Left lung (tissue), 10 donors: ENCODE data around the gene TMEFF1. TPM values are rescaled to one million over a fixed set of nuclear protein-coding genes. Genes with fewer than 3 reads are reported as not detected.
A peak's percentile ranks its signal among the peaks of the same experiment; 100 is the strongest.

Experiments used
- ATAC-seq: fragments of 200-7000 bp; cut with Tn5 transposase; one replicate; pipeline ENCODE4 v1.9.1; 2020; ENCODE audit warnings: moderate library complexity
- DNase-seq, 4 donors: peaks; one replicate each; pipeline ENCODE4 v3.0.0-alpha.2; 2013 to 2020
- H3K27ac ChIP-seq, 2 donors: fragments of 200-600 bp; sonication (generic) in 1 of 2; one replicate each; pipeline versions ENCODE4 v1.5.0 to v1.8.0; 2020 to 2021
- H3K27me3 ChIP-seq, 2 donors: fragments of 200-600 bp; sonication (generic) in 1 of 2; one replicate each; pipeline versions ENCODE4 v1.5.0 to v1.8.0; 2020 to 2021
- H3K36me3 ChIP-seq, 2 donors: fragments of 200-600 bp; sonication (generic) in 1 of 2; one replicate each; pipeline versions ENCODE4 v1.5.0 to v1.8.0; 2020 to 2021
- H3K4me1 ChIP-seq, 2 donors: fragments of 200-600 bp; one replicate each; pipeline ENCODE4 v1.8.0; 2021
- H3K4me3 ChIP-seq, 2 donors: fragments of 200-600 bp; sonication (generic) in 1 of 2; one replicate each; pipeline versions ENCODE4 v1.5.0 to v1.8.0; 2020 to 2021; ENCODE audit warnings: mild to moderate bottlenecking in 1 of 2
- H3K9me3 ChIP-seq, 2 donors: fragments of 200-600 bp; sonication (generic) in 1 of 2; one replicate each; pipeline versions ENCODE4 v1.5.0 to v1.8.0; 2020 to 2021
- CTCF ChIP-seq, 2 donors: fragments of 200-600 bp; sonication (generic) in 1 of 2; IDR thresholded peaks; one replicate each; pipeline versions ENCODE4 v1.5.0 to v1.8.0; 2021; ENCODE audit warnings: antibody characterized with exemption in 2 of 2
- intact Hi-C, 2 donors: fragments of 100-400 bp; cut with DNase I; formaldehyde crosslinking; loops; one replicate each; pipeline versions ENCODE4 v1.11.2 to v1.14.2; 2022
- polyA plus RNA-seq, 6 donors: library from polyadenylated mRNA; unstranded; fragments of 120-200 nt; gene quantifications; one replicate each; pipeline ENCODE4 v1.2.1, GENCODE V29; 2013; ENCODE audit not compliant: insufficient read length in 6 of 6
- total RNA-seq, 2 donors: library from RNA; stranded (reverse); fragmentation: NEBNext Ultra II Directional; extraction: Animal tissue kit (Norgen Biotek cat#: 25700); gene quantifications; one replicate each; pipeline ENCODE4 v1.2.1, GENCODE V29; 2021
- donor health status: DM: no; HTN: yes; CAD: no.
- donor health status: DM: no; HTN: no; CAD: no.

Gene TMEFF1
- total and polyA plus RNA-seq, 8 donors, result 0.58 to 4.4 (median 2.6) TPM; not detected in 1

GRCh38 chr9:100597236-100597635, 124.3 kb downstream of the TMEFF1 start:
- intact Hi-C loops, result loop anchor here in 1 of 2 donors (10.0 kb wide), 1 partner anchor 242 kb away; the partner anchor contains the start of gene TEX10
- Histone ChIP-seq H3K4me1 (peaks cover 0 to 4% of the 10 kb centered on the region in 2 donors), H3K27me3 (no peaks in the 10 kb centered on the region), H3K27ac (no peak overlapping the region), H3K9me3 (no peaks in the 10 kb centered on the region), H3K4me3 (no peak overlapping the region), H3K36me3 (no peaks in the 10 kb centered on the region)
- no peak for TF ChIP-seq CTCF (IDR thresholded peaks at IDR 0.05)
- ATAC-seq, result no peak
- DNase-seq, result no peak

GRCh38 chr9:100598641-100599145, 125.7 kb downstream of the TMEFF1 start:
- Histone ChIP-seq H3K27me3 (no peaks in the 10 kb centered on the region), H3K36me3 (no peaks in the 10 kb centered on the region), H3K9me3 (no peaks in the 10 kb centered on the region), H3K4me1 (peaks cover 0 to 4% of the 10 kb centered on the region in 2 donors), H3K4me3 (peak overlapping the region; percentile 29 to 44), H3K27ac (peak overlapping the region; percentile 43 to 53)
- intact Hi-C loops, result loop anchor here in 1 of 2 donors (10.0 kb wide), 1 partner anchor 244 kb away; the partner anchor contains the start of gene TEX10
- TF ChIP-seq CTCF (IDR thresholded peaks at IDR 0.05), result no peak
- ATAC-seq (peak; percentile 84), DNase-seq (peak; percentile 64 to 95 (median 90))

- DNase-seq, result no peak
- ATAC-seq, result no peak
- Histone ChIP-seq H3K4me1 (peaks cover 0 to 4% of the 10 kb centered on the region in 2 donors), H3K27me3 (no peaks in the 10 kb centered on the region), H3K9me3 (no peaks in the 10 kb centered on the region), H3K4me3 (no peak overlapping the region), H3K27ac (no peak overlapping the region), H3K36me3 (no peaks in the 10 kb centered on the region)
- TF ChIP-seq CTCF (IDR thresholded peaks at IDR 0.05), result no peak
- intact Hi-C loops, result no loop called here
These were observed 127.7 kb downstream of the TMEFF1 start for GRCh38 chr9:100600521-100601079.

GRCh38 chr9:100601216-100601615, 128.3 kb downstream of the TMEFF1 start:
- Histone ChIP-seq H3K9me3 (no peaks in the 10 kb centered on the region), H3K36me3 (no peaks in the 10 kb centered on the region), H3K4me1 (peaks cover 0 to 4% of the 10 kb centered on the region in 2 donors), H3K4me3 (no peak overlapping the region), H3K27ac (no peak overlapping the region), H3K27me3 (no peaks in the 10 kb centered on the region)
- peak; percentile 66 for ATAC-seq
- DNase-seq, result peak in 2 of 4 donors; percentile 37 to 48
- intact Hi-C loops, result no loop called here
- peak; percentile 34 to 55 for TF ChIP-seq CTCF (IDR thresholded peaks at IDR 0.05)

GRCh38 chr9:100602342-100602801, 129.4 kb downstream of the TMEFF1 start:
- DNase-seq (peak in 2 of 4 donors; percentile 36 to 65), ATAC-seq (peak; percentile 59)
- Histone ChIP-seq H3K27ac (no peak overlapping the region), H3K27me3 (no peaks in the 10 kb centered on the region), H3K36me3 (no peaks in the 10 kb centered on the region), H3K9me3 (no peaks in the 10 kb centered on the region), H3K4me3 (no peak overlapping the region), H3K4me1 (peaks cover 0 to 4% of the 10 kb centered on the region in 2 donors)
- TF ChIP-seq CTCF (IDR thresholded peaks at IDR 0.05), result peak; percentile 42 to 45
- intact Hi-C loops, result no loop called here
